Esophagus squamous epithelium (tissue), 5 donors: ENCODE results near the gene CDH11. TPM values are rescaled to one million over a fixed set of nuclear protein-coding genes. Genes with fewer than 3 reads are reported as not detected.

ENCODE experiments used
- DNase-seq: peaks from one replicate; lab custom pipeline; 2025; lab: John Stamatoyannopoulos, UW
- H3K27ac ChIP-seq, 4 donors: fragments of 200-600 bp; sonication (generic); one replicate each; pipeline ENCODE4 v1.5.1; 2016 to 2019; ENCODE audit warnings: mild to moderate bottlenecking in 1 of 4
- H3K27me3 ChIP-seq, 4 donors: fragments of 200-600 bp; sonication (generic); 1 replicate in 3 of 4; 2 replicates in 1 of 4; pipeline versions ENCODE4 v1.5.1 to v1.6.0; 2017 to 2021; ENCODE audit warnings: antibody characterized with exemption in 1 of 4
- H3K36me3 ChIP-seq, 3 donors: fragments of 200-600 bp; sonication (generic); one replicate each; pipeline ENCODE4 v1.5.1; 2016 to 2019
- H3K4me1 ChIP-seq, 3 donors: fragments of 200-600 bp; sonication (generic); one replicate each; pipeline ENCODE4 v1.5.1; 2017 to 2019
- H3K4me3 ChIP-seq, 4 donors: fragments of 200-600 bp; sonication (generic); 1 replicate in 3 of 4; 2 replicates in 1 of 4; pipeline ENCODE4 v1.5.1; 2016 to 2019; ENCODE audit warnings: mild to moderate bottlenecking in 2 of 4, moderate library complexity in 1 of 4
- H3K9me3 ChIP-seq, 3 donors: fragments of 200-600 bp; sonication (generic); one replicate each; pipeline ENCODE4 v1.5.1; 2016 to 2019
- CTCF ChIP-seq, 6 experiments: fragments of 450-650 bp in 4 of 6; fragments of 200-600 bp in 2 of 6; sonication (generic) in 2 of 6; IDR thresholded peaks; one replicate each; pipeline ENCODE4 v1.5.1; 2016 to 2019; ENCODE audit warnings: antibody characterized with exemption in 6 of 6, mild to moderate bottlenecking in 4 of 6, moderate library complexity in 4 of 6
- POLR2A ChIP-seq, 4 donors: fragments of 450-650 bp; IDR thresholded peaks; one replicate each; pipeline ENCODE4 v1.6.1; 2017; ENCODE audit warnings: antibody characterized with exemption in 4 of 4, mild to moderate bottlenecking in 4 of 4, moderate library complexity in 3 of 4
- WGBS, 2 donors: methylation state at CpG; one replicate each; pipeline ENCODE4 v1.1.5; 2018; 5-methylcytosine and 5-hydroxymethylcytosine counted together
- intact Hi-C: fragments of 100-400 bp; cut with DNase I; formaldehyde crosslinking; loops from one replicate; pipeline ENCODE4 v1.15.0; 2022
- total RNA-seq, 4 donors: library from RNA; depleted of rRNA; stranded (reverse); fragments of >200 nt; gene quantifications; one replicate each; pipeline ENCODE4 v1.1.0, GENCODE V29; 2016
- donor health status: DM: yes; HTN: yes; CAD: no.

Gene CDH11
- total RNA-seq, 4 donors from 2014 or later, result 3.4 to 17.5 (median 6.6) TPM

DNA sequence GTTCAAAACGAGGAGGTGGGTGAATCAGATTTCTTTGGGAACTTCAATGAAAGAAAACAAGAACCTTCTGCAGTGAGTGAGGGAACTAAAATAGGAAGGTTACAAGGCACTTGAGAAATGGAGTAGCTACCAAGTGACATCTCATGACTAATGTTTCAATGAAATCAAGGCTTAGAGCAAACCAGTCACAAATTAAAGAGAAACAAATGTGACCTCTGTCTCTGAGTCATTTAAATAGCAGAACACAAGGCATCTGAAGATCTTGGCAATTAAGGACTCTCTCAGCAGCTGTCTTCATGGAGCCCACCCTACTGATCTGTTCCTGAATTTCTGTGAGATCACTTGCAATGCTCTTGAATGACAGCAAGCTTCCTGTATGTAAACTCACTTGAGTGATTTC lies 109.5 kb downstream of the CDH11 start:
- Histone ChIP-seq H3K4me3 (no peak overlapping the region), H3K9me3 (no peaks in the 10 kb centered on the region), H3K27me3 (no peaks in the 10 kb centered on the region), H3K27ac (no peak overlapping the region), H3K4me1 (no peaks in the 10 kb centered on the region), H3K36me3 (no peaks in the 10 kb centered on the region)
- WGBS, 2 donors, result 56 to 75% methylated on average over 1 of the region's 1 CpG
- intact Hi-C loops, result no loop called here
- DNase-seq, result no peak
- TF ChIP-seq POLR2A (IDR thresholded peaks at IDR 0.05) (no peak), CTCF (IDR thresholded peaks at IDR 0.05) (no peak)

DNA sequence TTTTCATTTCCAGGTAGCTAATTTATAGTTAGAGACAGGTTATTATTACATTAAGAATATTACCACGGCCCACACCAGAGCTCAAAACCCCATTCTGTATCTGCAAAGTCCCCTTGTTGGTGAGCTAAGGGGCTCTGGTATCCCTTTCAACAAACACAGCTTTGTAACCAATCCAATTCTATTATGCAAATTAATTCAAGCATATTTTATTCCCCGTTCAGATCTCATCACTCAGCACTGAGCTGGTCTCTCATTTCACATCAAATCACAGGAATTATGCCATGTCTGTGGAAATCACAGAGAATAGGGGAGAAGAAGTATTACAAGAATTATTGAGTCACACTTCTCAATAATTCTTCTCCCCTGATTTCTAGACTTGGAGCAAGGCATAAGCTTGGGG lies 111.7 kb downstream of the CDH11 start:
- no peak for DNase-seq
- intact Hi-C loops, result no loop called here
- no peak overlapping the region for H3K27ac ChIP-seq
- H3K9me3 ChIP-seq, result no peaks in the 10 kb centered on the region
- no peaks in the 10 kb centered on the region for H3K36me3 ChIP-seq
- TF ChIP-seq POLR2A (IDR thresholded peaks at IDR 0.05) (no peak), CTCF (IDR thresholded peaks at IDR 0.05) (no peak)
- H3K4me3 ChIP-seq, result no peak overlapping the region
- WGBS, 2 donors, result 13 to 24% methylated on average over 2 of the region's 2 CpGs
- H3K27me3 ChIP-seq, result no peaks in the 10 kb centered on the region
- no peaks in the 10 kb centered on the region for H3K4me1 ChIP-seq

DNA sequence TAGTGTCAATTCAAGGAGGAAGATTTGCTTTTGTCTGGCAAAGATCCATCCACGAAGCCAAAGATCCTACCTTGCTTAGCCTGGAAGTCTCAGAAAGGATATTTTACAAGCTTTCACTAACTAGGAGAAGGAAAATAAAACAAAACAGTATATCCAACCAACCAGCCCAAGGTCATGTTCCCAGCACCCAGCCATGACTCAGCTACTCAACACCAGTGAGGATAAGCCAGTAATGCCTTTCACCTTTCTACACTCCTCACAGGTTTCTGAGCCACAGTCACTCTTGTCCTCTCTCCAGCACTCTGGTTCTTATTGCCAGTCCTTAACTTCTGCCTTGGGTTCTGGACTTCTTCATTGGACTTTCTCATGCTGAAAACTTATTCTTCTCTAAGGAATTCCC lies 116.2 kb downstream of the CDH11 start:
- no peak for DNase-seq
- TF ChIP-seq POLR2A (IDR thresholded peaks at IDR 0.05) (no peak), CTCF (IDR thresholded peaks at IDR 0.05) (no peak)
- Histone ChIP-seq H3K4me1 (no peaks in the 10 kb centered on the region), H3K27ac (no peak overlapping the region), H3K27me3 (no peaks in the 10 kb centered on the region), H3K36me3 (no peaks in the 10 kb centered on the region), H3K4me3 (no peak overlapping the region), H3K9me3 (no peaks in the 10 kb centered on the region)
- 57 to 65% methylated on average over 1 of the region's 1 CpG for WGBS, 2 donors
- intact Hi-C loops, result no loop called here

DNA sequence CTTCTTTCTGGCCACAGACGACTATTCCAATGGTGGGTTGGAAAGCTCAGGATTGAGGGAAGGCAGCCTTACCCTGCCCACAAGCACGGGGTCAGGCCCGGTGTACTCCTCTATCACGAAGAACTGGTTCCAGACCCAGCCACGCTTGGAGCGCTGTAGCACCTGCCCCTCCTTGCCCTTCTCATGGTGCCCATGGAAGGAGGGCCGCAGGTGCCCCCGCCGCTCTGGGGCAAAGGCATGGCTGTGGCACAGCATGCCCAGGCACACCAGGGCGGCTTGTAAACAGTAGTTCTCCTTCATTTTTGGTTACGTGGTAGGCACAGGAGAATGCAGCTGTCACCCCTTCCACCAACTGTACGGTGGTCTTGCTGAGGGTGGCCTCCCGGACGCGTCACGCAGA lies 117.3 kb downstream of the CDH11 start:
- 88 to 93% methylated on average over 6 to 12 of the region's 16 CpGs for WGBS, 2 donors
- Histone ChIP-seq H3K27ac (no peak overlapping the region), H3K36me3 (no peaks in the 10 kb centered on the region), H3K4me1 (no peaks in the 10 kb centered on the region), H3K27me3 (no peaks in the 10 kb centered on the region), H3K9me3 (no peaks in the 10 kb centered on the region), H3K4me3 (no peak overlapping the region)
- no peak for DNase-seq
- intact Hi-C loops, result no loop called here
- TF ChIP-seq CTCF (IDR thresholded peaks at IDR 0.05) (no peak), POLR2A (IDR thresholded peaks at IDR 0.05) (no peak)

- Histone ChIP-seq H3K27ac (no peak overlapping the region), H3K27me3 (no peaks in the 10 kb centered on the region), H3K4me1 (no peaks in the 10 kb centered on the region), H3K36me3 (no peaks in the 10 kb centered on the region), H3K4me3 (no peak overlapping the region), H3K9me3 (no peaks in the 10 kb centered on the region)
- intact Hi-C loops, result no loop called here
- DNase-seq, result no peak
- TF ChIP-seq CTCF (IDR thresholded peaks at IDR 0.05), result no peak
- no peak for TF ChIP-seq POLR2A (IDR thresholded peaks at IDR 0.05)
These were observed 118.2 kb downstream of the CDH11 start for GRCh38 chr16:65003621-65004020.
